Measurements from ENCODE around the gene PCNX2. TPM values are rescaled to one million over a fixed set of nuclear protein-coding genes. Genes with fewer than 3 reads are reported as not detected.

PCNX2 gene
- total and polyA plus RNA-seq, 2 donors (not counting 3 experiments of a cell fraction or from before 2014, with no cell fraction given): 6.6 to 11.0 TPM

DNA sequence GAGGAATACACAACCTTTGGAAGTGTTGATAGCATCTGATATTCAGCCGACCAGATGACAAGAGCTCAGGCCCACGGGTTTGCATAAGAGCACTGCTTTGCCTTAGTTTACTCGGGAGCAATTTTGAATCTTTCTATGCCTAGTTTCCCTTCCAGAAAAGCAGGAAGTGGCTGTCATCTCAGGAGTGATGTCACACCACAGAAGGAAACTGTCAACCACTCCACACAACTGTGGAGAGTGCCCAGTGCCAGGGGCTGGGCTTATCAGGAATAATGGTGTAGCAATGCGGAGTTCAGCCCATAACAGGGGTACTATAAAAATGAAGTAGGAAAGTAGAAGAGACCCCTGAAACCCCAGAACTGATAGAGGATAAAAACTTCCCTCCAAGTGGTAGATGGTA, 316.7 kb downstream of the PCNX2 start:
- no peak overlapping the region for H3K9ac ChIP-seq (replicated peaks; ENCODE audit: extremely low read depth, insufficient read depth, low read length)
- no peak overlapping the region for H3K27ac ChIP-seq (ENCODE audit: insufficient read depth, low read depth, low read length)
- H3K4me2 ChIP-seq (ENCODE audit: insufficient read depth, low read length): no peak overlapping the region
- H4K20me1 ChIP-seq (replicated peaks; ENCODE audit: control insufficient read depth, extremely low read depth, insufficient read depth, low read length): no peaks in the 10 kb centered on the region
- peaks cover 2% of the 10 kb centered on the region for H3K4me1 ChIP-seq (ENCODE audit: control insufficient read depth, extremely low read depth, insufficient read depth, low read length)
- intact Hi-C loops (cut with micrococcal nuclease) (no loop called here), dilution Hi-C loops (cut with MboI; ENCODE audit: extremely low pct_ligation_motif_present, low sequenced_read_pairs) (no loop called here)
- no peak overlapping the region for H2AFZ ChIP-seq (ENCODE audit: low read depth, low read length)
- H3K27me3 ChIP-seq (ENCODE audit: control insufficient read depth in 2 of 2, insufficient read depth in 2 of 2, low read length in 2 of 2): no peaks in the 10 kb centered on the region
- no peaks in the 10 kb centered on the region for H3K9me1 ChIP-seq (replicated peaks; ENCODE audit: control insufficient read depth, extremely low read depth, insufficient read depth, low read length)
- TF ChIP-seq CTCF (IDR thresholded peaks at IDR 0.05; ENCODE audit: extremely low read depth in 1 of 2, insufficient read depth in 1 of 2, low read depth in 1 of 2, low read length in 2 of 2): no peak
- no peak for TF ChIP-seq JUN (IDR thresholded peaks at IDR 0.05; ENCODE audit: borderline replicate concordance, insufficient read depth, insufficient read length, low read depth)
- no peak for TF ChIP-seq MAX (IDR thresholded peaks at IDR 0.05; ENCODE audit: insufficient read depth, insufficient read length)
- TF ChIP-seq POLR2A (IDR thresholded peaks at IDR 0.05; ENCODE audit: low read depth, low read length): no peak
- TF ChIP-seq MYC (IDR thresholded peaks at IDR 0.05; ENCODE audit: low read depth, low read length): no peak
- TF ChIP-seq FOS (IDR thresholded peaks at IDR 0.05; ENCODE audit: borderline replicate concordance, insufficient read depth, low read length): no peak
- no peak for TF ChIP-seq GATA2 (IDR thresholded peaks at IDR 0.05; ENCODE audit: insufficient read depth, insufficient read length, low read depth, low read length)
- no peak for TF ChIP-seq EZH2 (IDR thresholded peaks at IDR 0.05; ENCODE audit: borderline replicate concordance, low read depth, low read length, severe bottlenecking)
- no peak for TF ChIP-seq POLR2AphosphoS5 (IDR thresholded peaks at IDR 0.05; ENCODE audit: insufficient read depth, low read depth, low read length)
- H3K79me2 ChIP-seq (ENCODE audit: control insufficient read depth, insufficient read depth, low read length): no peaks in the 10 kb centered on the region
- H3K4me3 ChIP-seq (replicated peaks in 1 of 3; ENCODE audit: insufficient read depth in 1 of 3, low read depth in 1 of 3, low read length in 3 of 3): no peak overlapping the region
- BruUV-seq (replicated peaks): no TSS peak
- no peak for FAIRE-seq
- H3K9me3 ChIP-seq (replicated peaks; ENCODE audit: control insufficient read depth, insufficient read depth, low read length): no peaks in the 10 kb centered on the region
- DNase-seq (ENCODE audit: low read depth, low spot score): no peak
- H3K36me3 ChIP-seq (ENCODE audit: control insufficient read depth in 2 of 2, extremely low read depth in 1 of 2, insufficient read depth in 2 of 2, low read length in 2 of 2): peaks cover 0 to 1% of the 10 kb centered on the region in 2 experiments
- ChIA-PET CTCF (interaction anchor here (1.7 kb wide), 1 partner anchor 17 kb away, joined by 4 read pairs; no protein-coding TSS in a partner anchor), POLR2A (no interaction called here)
